Breast epithelium (tissue), 3 donors: Measurements from ENCODE around the gene LCLAT1.

Experiments used
- CTCF ChIP-seq, 3 donors: fragments of 450-650 bp; IDR thresholded peaks; one replicate each; pipeline ENCODE4 v1.5.1; 2016 to 2017; ENCODE audit warnings: antibody characterized with exemption in 3 of 3, mild to moderate bottlenecking in 3 of 3, moderate library complexity in 3 of 3
- POLR2A ChIP-seq: fragments of 450-650 bp; IDR thresholded peaks from one replicate; pipeline ENCODE4 v1.6.1; 2016; ENCODE audit warnings: antibody characterized with exemption, mild to moderate bottlenecking, moderate library complexity

- TF ChIP-seq CTCF (IDR thresholded peaks at IDR 0.05), result no peak
- no peak for TF ChIP-seq POLR2A
These were observed 34.3 kb downstream of the LCLAT1 start for GRCh38 chr2:30481323-30481800.
